K562 (cell line): Measurements from ENCODE around the gene GZF1. TPM values are rescaled to one million over a fixed set of nuclear protein-coding genes. Genes with fewer than 3 reads are reported as not detected.

Source experiments
- CAMTA2 ChIP-seq: fragments of 250-450 bp; sonication (Bioruptor Pico); conservative IDR thresholded peaks from 2 replicates; pipeline ENCODE4 v1.5.1; 2022
- OTX1 ChIP-seq: fragments of 450-650 bp; formaldehyde crosslinking; IDR thresholded peaks from 2 replicates; pipeline ENCODE4 v1.4.0; 2022; ENCODE audit warnings: mild to moderate bottlenecking
- RUNX1 ChIP-seq: sonication (generic); IDR thresholded peaks from 2 replicates; pipeline ENCODE4 v1.6.1; 2016; ENCODE audit warnings: antibody characterized with exemption, low read depth
- USF2 ChIP-seq: sonication (generic); formaldehyde crosslinking; IDR thresholded peaks from 2 replicates; pipeline ENCODE4 v1.5.0; 2020; ENCODE audit warnings: missing genetic modification reagents
- ZBTB40 ChIP-seq, 2 experiments: fragments of 450-650 bp in 1 of 2; sonication (generic) in 1 of 2; formaldehyde crosslinking in 1 of 2; IDR thresholded peaks; 2 replicates each; pipeline versions ENCODE4 v1.7.1 to v1.9.0; 2016 to 2022; ENCODE audit warnings: inconsistent platforms in 1 of 2, mild to moderate bottlenecking in 1 of 2, missing genetic modification reagents in 1 of 2
- ZNF232 ChIP-seq: sonication (generic); formaldehyde crosslinking; IDR thresholded peaks from 2 replicates; pipeline ENCODE4 v1.8.0; 2022; ENCODE audit warnings: mild to moderate bottlenecking, missing genetic modification reagents
- ZNF324 ChIP-seq: fragments of 250-450 bp; sonication (Bioruptor Pico); IDR thresholded peaks from 2 replicates; pipeline ENCODE4 v1.4.0; 2020; ENCODE audit warnings: mild to moderate bottlenecking
- ZNF655 ChIP-seq: fragments of 250-450 bp; sonication (Bioruptor Pico); IDR thresholded peaks from 2 replicates; pipeline ENCODE4 v1.5.0; 2021
- polyA plus RNA-seq, 8 experiments: library from polyadenylated mRNA; depleted of rRNA in 4 of 8; stranded (reverse) in 5 of 8; unstranded in 3 of 8; fragments of >200 nt; fragmentation: Nextera tagmentation in 2 of 8; fragmentation: Illumina TruSeq in 1 of 8; extraction: Ambion mirVana in 2 of 8; extraction: Trizol in 1 of 8; gene quantifications; 2 replicates each; pipeline versions ENCODE4 v1.2.1 to v1.2.3, GENCODE V29; 2011 to 2014; ENCODE audit warnings: inconsistent platforms in 1 of 8, missing spikeins in 1 of 8
- total RNA-seq, 7 experiments: library from RNA; depleted of rRNA in 6 of 7; stranded (reverse); fragments of >200 nt in 6 of 7; fragmentation: Illumina TruSeq in 2 of 7; extraction: Trizol in 2 of 7; gene quantifications; 2 replicates each; pipeline versions ENCODE4 v1.2.1 to v1.2.3, GENCODE V29; 2011 to 2021; ENCODE audit warnings: low replicate concordance in 1 of 7
- TF ChIP-seq, protein P1 (sequence below): fragments of 450-650 bp; IDR thresholded peaks from 2 replicates; pipeline ENCODE4 v1.6.1; 2016; ENCODE audit warnings: antibody characterized with exemption

GZF1 gene
- total and polyA plus RNA-seq, 9 of the 15 experiments (the other 6 are each of a cell fraction or from before 2014, with no cell fraction given): 1.2 to 15.7 (median 7.4) TPM

GRCh38 chr20:23368316-23369071 is 6.5 kb downstream of the GZF1 start (continued):
- no peak for TF ChIP-seq ZBTB40 (IDR thresholded peaks at IDR 0.05)
- no peak for TF ChIP-seq ZBTB40 (CRISPR knock-in tag; IDR thresholded peaks at IDR 0.05)
- no peak for TF ChIP-seq USF2 (CRISPR knock-in tag)
- no peak for TF ChIP-seq ZNF324 (CRISPR knock-in tag)
- no peak for TF ChIP-seq OTX1 (CRISPR knock-in tag)
- no peak for TF ChIP-seq RUNX1
- no peak for TF ChIP-seq ZNF655 (CRISPR knock-in tag)
- TF ChIP-seq CAMTA2: no peak
- TF ChIP-seq, protein P1, sequence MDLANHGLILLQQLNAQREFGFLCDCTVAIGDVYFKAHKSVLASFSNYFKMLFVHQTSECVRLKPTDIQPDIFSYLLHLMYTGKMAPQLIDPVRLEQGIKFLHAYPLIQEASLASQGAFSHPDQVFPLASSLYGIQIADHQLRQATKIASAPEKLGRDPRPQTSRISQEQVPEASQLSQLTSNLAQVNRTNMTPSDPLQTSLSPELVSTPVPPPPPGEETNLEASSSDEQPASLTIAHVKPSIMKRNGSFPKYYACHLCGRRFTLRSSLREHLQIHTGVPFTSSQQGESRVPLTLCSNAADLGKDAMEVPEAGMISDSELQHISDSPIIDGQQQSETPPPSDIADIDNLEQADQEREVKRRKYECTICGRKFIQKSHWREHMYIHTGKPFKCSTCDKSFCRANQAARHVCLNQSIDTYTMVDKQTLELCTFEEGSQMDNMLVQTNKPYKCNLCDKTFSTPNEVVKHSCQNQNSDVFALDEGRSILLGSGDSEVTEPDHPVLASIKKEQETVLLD: no peak
- TF ChIP-seq ZNF232 (CRISPR knock-in tag): no peak
